HEK293 (cell line): Measurements from ENCODE around the gene B3GLCT.

Experiments used
- CTCF ChIA-PET: fragments of 350-600 bp; formaldehyde crosslinking; extraction: SDS; loops from one replicate; lab custom pipeline; 2021; ENCODE audit warnings: antibody characterized with exemption; lab: Yijun Ruan, JAX
- POLR2A ChIA-PET: fragments of 300-600 bp; formaldehyde crosslinking; extraction: SDS; loops from one replicate; lab custom pipeline; 2020; ENCODE audit warnings: antibody characterized with exemption, inconsistent platforms; lab: Yijun Ruan, JAX
- H3K27ac ChIP-seq: fragments of 200-500 bp; sonication (Bioruptor generic); 2 replicates; pipeline ENCODE4 v1.5.1; 2014; ENCODE audit warnings: low read depth, low read length, control low read depth, inconsistent platforms; ENCODE audit errors: extremely low read depth
- H3K36me3 ChIP-seq, 2 experiments: fragments of 200-500 bp in 1 of 2; sonication (Bioruptor generic) in 1 of 2; 1 replicate in 1 of 2; 2 replicates in 1 of 2; pipeline ENCODE4 v1.5.1; 2014 to 2017; ENCODE audit warnings: inconsistent platforms in 2 of 2, low read length in 2 of 2; ENCODE audit not compliant: control insufficient read depth in 2 of 2, insufficient read depth in 1 of 2
- H3K4me1 ChIP-seq: fragments of 200-500 bp; sonication (Bioruptor generic); 2 replicates; pipeline ENCODE4 v1.5.1; 2014; ENCODE audit warnings: mild to moderate bottlenecking, low read length, inconsistent platforms; ENCODE audit not compliant: control insufficient read depth, insufficient read depth
- H3K4me3 ChIP-seq: 2 replicates; pipeline ENCODE4 v1.5.1; 2011; ENCODE audit warnings: low read depth, mild to moderate bottlenecking, control low read depth, low read length, moderate library complexity
- H3K9me3 ChIP-seq: fragments of 200-500 bp; sonication (Bioruptor generic); 2 replicates; pipeline ENCODE4 v1.5.1; 2014; ENCODE audit warnings: low read depth, low read length, inconsistent platforms; ENCODE audit not compliant: control insufficient read depth, insufficient read depth
- ELK4 ChIP-seq: IDR thresholded peaks from 2 replicates; pipeline ENCODE4 v1.6.1; 2011; ENCODE audit warnings: mild to moderate bottlenecking, low read depth, low read length, borderline replicate concordance
- PRDM1 ChIP-seq: fragments of 450-650 bp; formaldehyde crosslinking; IDR thresholded peaks from 2 replicates; pipeline ENCODE4; 2016; ENCODE audit warnings: missing biosample characterization, missing genetic modification characterization
- PRDM2 ChIP-seq: fragments of 450-650 bp; formaldehyde crosslinking; IDR thresholded peaks from 2 replicates; pipeline ENCODE4 v1.5.1; 2016; ENCODE audit warnings: missing biosample characterization, missing genetic modification characterization, borderline replicate concordance
- SCRT2 ChIP-seq: fragments of 450-650 bp; formaldehyde crosslinking; IDR thresholded peaks from 2 replicates; pipeline ENCODE4 v1.5.1; 2016; ENCODE audit warnings: missing biosample characterization, missing genetic modification characterization
- TRIM28 ChIP-seq: IDR thresholded peaks from 2 replicates; pipeline ENCODE4 v1.6.1; 2011; ENCODE audit warnings: low read length, control low read depth, borderline replicate concordance
- ZBTB7A ChIP-seq: fragments of 450-650 bp; formaldehyde crosslinking; IDR thresholded peaks from 2 replicates; pipeline ENCODE4 v1.5.1; 2016; ENCODE audit warnings: low read depth, missing biosample characterization, missing genetic modification characterization
- ZIC2 ChIP-seq: fragments of 450-650 bp; formaldehyde crosslinking; IDR thresholded peaks from 2 replicates; pipeline ENCODE4 v1.5.1; 2016; ENCODE audit warnings: missing biosample characterization, missing genetic modification characterization
- ZNF184 ChIP-seq: fragments of 450-650 bp; IDR thresholded peaks from 2 replicates; pipeline ENCODE4 v1.5.1; 2018; ENCODE audit warnings: missing biosample characterization, mild to moderate bottlenecking, missing genetic modification characterization
- ZNF214 ChIP-seq: fragments of 450-650 bp; formaldehyde crosslinking; IDR thresholded peaks from 2 replicates; pipeline ENCODE4 v1.5.1; 2017; ENCODE audit warnings: missing biosample characterization, mild to moderate bottlenecking, missing genetic modification characterization, borderline replicate concordance
- ZNF335 ChIP-seq: fragments of 450-650 bp; formaldehyde crosslinking; conservative IDR thresholded peaks from 2 replicates; pipeline ENCODE4 v1.5.1; 2016; ENCODE audit warnings: missing biosample characterization, missing genetic modification characterization
- ZNF350 ChIP-seq: fragments of 450-650 bp; formaldehyde crosslinking; IDR thresholded peaks from 2 replicates; pipeline ENCODE4 v1.5.0; 2017; ENCODE audit warnings: missing biosample characterization, mild to moderate bottlenecking, missing genetic modification characterization
- ZNF354C ChIP-seq: fragments of 450-650 bp; formaldehyde crosslinking; IDR thresholded peaks from 2 replicates; pipeline ENCODE4 v1.5.1; 2016; ENCODE audit warnings: missing biosample characterization, missing genetic modification characterization, low read depth, borderline replicate concordance
- ZNF394 ChIP-seq: fragments of 450-650 bp; formaldehyde crosslinking; IDR thresholded peaks from 2 replicates; pipeline ENCODE4 v1.5.1; 2016; ENCODE audit warnings: missing biosample characterization, missing genetic modification characterization, mild to moderate bottlenecking, moderate library complexity, borderline replicate concordance
- ZNF510 ChIP-seq: fragments of 450-650 bp; formaldehyde crosslinking; IDR thresholded peaks from 2 replicates; pipeline ENCODE4 v1.5.1; 2018; ENCODE audit warnings: mild to moderate bottlenecking, missing genetic modification characterization, missing biosample characterization; ENCODE audit not compliant: insufficient replicate concordance
- ZNF514 ChIP-seq: fragments of 450-650 bp; formaldehyde crosslinking; IDR thresholded peaks from 2 replicates; pipeline ENCODE4 v1.5.1; 2016; ENCODE audit warnings: missing biosample characterization, missing genetic modification characterization
- ZNF548 ChIP-seq: fragments of 450-650 bp; formaldehyde crosslinking; IDR thresholded peaks from 2 replicates; pipeline ENCODE4 v1.5.1; 2016; ENCODE audit warnings: missing biosample characterization, missing genetic modification characterization
- ZNF561 ChIP-seq: fragments of 450-650 bp; IDR thresholded peaks from 2 replicates; pipeline ENCODE4 v1.5.1; 2018; ENCODE audit warnings: missing biosample characterization, missing genetic modification characterization, borderline replicate concordance
- ZNF580 ChIP-seq: fragments of 450-650 bp; formaldehyde crosslinking; IDR thresholded peaks from 2 replicates; pipeline ENCODE4 v1.5.1; 2016; ENCODE audit warnings: missing biosample characterization, missing genetic modification characterization
- ZNF600 ChIP-seq: fragments of 450-650 bp; formaldehyde crosslinking; IDR thresholded peaks from 2 replicates; pipeline ENCODE4 v1.5.1; 2016; ENCODE audit warnings: missing biosample characterization, missing genetic modification characterization
- ZNF624 ChIP-seq: fragments of 450-650 bp; formaldehyde crosslinking; IDR thresholded peaks from 2 replicates; pipeline ENCODE4 v1.5.1; 2017; ENCODE audit warnings: missing biosample characterization, missing genetic modification characterization
- ZNF629 ChIP-seq: fragments of 450-650 bp; formaldehyde crosslinking; IDR thresholded peaks from 2 replicates; pipeline ENCODE4 v1.5.1; 2017; ENCODE audit warnings: missing biosample characterization, missing genetic modification characterization
- ZNF645 ChIP-seq: fragments of 450-650 bp; formaldehyde crosslinking; IDR thresholded peaks from 2 replicates; pipeline ENCODE4; 2016; ENCODE audit warnings: missing biosample characterization, missing genetic modification characterization
- ZNF658 ChIP-seq: fragments of 450-650 bp; formaldehyde crosslinking; IDR thresholded peaks from 2 replicates; pipeline ENCODE4; 2016; ENCODE audit warnings: missing biosample characterization, missing genetic modification characterization
- ZNF664 ChIP-seq: fragments of 450-650 bp; formaldehyde crosslinking; IDR thresholded peaks from 2 replicates; pipeline ENCODE4 v1.5.1; 2016; ENCODE audit warnings: missing biosample characterization, missing genetic modification characterization
- ZNF670 ChIP-seq: fragments of 450-650 bp; formaldehyde crosslinking; IDR thresholded peaks from 2 replicates; pipeline ENCODE4 v1.5.1; 2016; ENCODE audit warnings: missing biosample characterization, missing genetic modification characterization, low read depth
- ZNF76 ChIP-seq: fragments of 450-650 bp; formaldehyde crosslinking; IDR thresholded peaks from 2 replicates; pipeline ENCODE4; 2016; ENCODE audit warnings: low read depth, missing biosample characterization, missing genetic modification characterization, borderline replicate concordance
- ZNF791 ChIP-seq: fragments of 450-650 bp; formaldehyde crosslinking; IDR thresholded peaks from 2 replicates; pipeline ENCODE4 v1.5.1; 2016; ENCODE audit warnings: missing biosample characterization, missing genetic modification characterization
- ZNF837 ChIP-seq: fragments of 450-650 bp; formaldehyde crosslinking; IDR thresholded peaks from 2 replicates; pipeline ENCODE4 v1.5.1; 2016; ENCODE audit warnings: missing biosample characterization, missing genetic modification characterization
- ZSCAN16 ChIP-seq: fragments of 450-650 bp; formaldehyde crosslinking; IDR thresholded peaks from 2 replicates; pipeline ENCODE4 v1.5.1; 2016; ENCODE audit warnings: missing biosample characterization, missing genetic modification characterization

B3GLCT gene

GRCh38 chr13:31356991-31357390, 157.2 kb downstream of the B3GLCT start:
- POLR2A ChIA-PET, result no interaction called here
- Histone ChIP-seq H3K4me3 (no peak overlapping the region), H3K36me3 (no peaks in the 10 kb centered on the region), H3K4me1 (no peaks in the 10 kb centered on the region), H3K9me3 (no peaks in the 10 kb centered on the region), H3K27ac (no peak overlapping the region)
- TF ChIP-seq ZNF214 (tag by site-specific recombination) (no peak), ZNF514 (no peak), ZNF350 (tag by site-specific recombination) (no peak), ZNF548 (tag by site-specific recombination) (no peak), ZNF561 (no peak), ZNF645 (tag by site-specific recombination) (no peak), ZNF670 (tag by site-specific recombination) (no peak), ZNF335 (tag by site-specific recombination) (no peak), PRDM1 (tag by site-specific recombination) (no peak), ZNF658 (no peak), ZNF624 (no peak), ZNF76 (no peak)
- TF ChIP-seq, all 188 proteins: peak for 0
- CTCF ChIA-PET, result no interaction called here

- CTCF ChIA-PET, result no interaction called here
- no peaks in the 10 kb centered on the region for H3K9me3 ChIP-seq
- no peak overlapping the region for H3K4me3 ChIP-seq
- H3K27ac ChIP-seq, result no peak overlapping the region
- TF ChIP-seq TRIM28 (no peak), ZNF510 (tag by site-specific recombination) (no peak), ZNF664 (tag by site-specific recombination) (no peak), ZNF394 (tag by site-specific recombination) (no peak), ZNF670 (tag by site-specific recombination) (no peak), ZIC2 (no peak), ZNF580 (tag by site-specific recombination) (no peak), ZBTB7A (tag by site-specific recombination) (no peak), ZSCAN16 (tag by site-specific recombination) (no peak), ZNF837 (tag by site-specific recombination) (no peak), ZNF791 (tag by site-specific recombination) (no peak), SCRT2 (no peak), ELK4 (no peak), ZNF600 (tag by site-specific recombination) (no peak), ZNF629 (tag by site-specific recombination) (no peak), ZNF354C (tag by site-specific recombination) (no peak), PRDM2 (tag by site-specific recombination) (no peak), ZNF184 (tag by site-specific recombination) (no peak)
- POLR2A ChIA-PET, result no interaction called here
- H3K4me1 ChIP-seq, result no peaks in the 10 kb centered on the region
- no peaks in the 10 kb centered on the region for H3K36me3 ChIP-seq
Measured at GRCh38 chr13:31357581-31357980, 157.8 kb downstream of the B3GLCT start.
